ENCODE results near the gene RAP1GAP2.

The RAP1GAP2 gene

GRCh38 chr17:2912754-2913153 is 116.5 kb downstream of the RAP1GAP2 start:
- DNase-seq: no peak

DNA sequence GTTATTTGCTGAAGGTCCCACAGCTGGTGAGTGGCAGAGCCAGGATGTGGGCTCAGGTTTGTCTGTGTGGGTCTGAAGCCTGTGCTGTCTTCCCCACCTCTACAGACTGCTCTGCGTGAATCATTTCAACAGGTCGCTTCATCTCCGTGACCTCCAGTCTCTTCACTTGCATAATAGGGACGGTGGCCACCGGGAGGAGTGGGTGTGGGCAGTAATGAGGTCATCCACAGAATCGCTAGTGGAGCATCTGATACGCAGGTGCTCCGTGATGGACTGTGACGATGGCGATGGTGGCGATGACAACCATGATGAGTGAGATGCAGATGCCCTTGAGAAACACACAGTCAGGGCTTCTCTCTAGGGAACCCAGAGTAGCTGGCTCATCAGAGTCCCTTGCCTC is 120.2 kb downstream of the RAP1GAP2 start:
- DNase-seq: no peak

DNA sequence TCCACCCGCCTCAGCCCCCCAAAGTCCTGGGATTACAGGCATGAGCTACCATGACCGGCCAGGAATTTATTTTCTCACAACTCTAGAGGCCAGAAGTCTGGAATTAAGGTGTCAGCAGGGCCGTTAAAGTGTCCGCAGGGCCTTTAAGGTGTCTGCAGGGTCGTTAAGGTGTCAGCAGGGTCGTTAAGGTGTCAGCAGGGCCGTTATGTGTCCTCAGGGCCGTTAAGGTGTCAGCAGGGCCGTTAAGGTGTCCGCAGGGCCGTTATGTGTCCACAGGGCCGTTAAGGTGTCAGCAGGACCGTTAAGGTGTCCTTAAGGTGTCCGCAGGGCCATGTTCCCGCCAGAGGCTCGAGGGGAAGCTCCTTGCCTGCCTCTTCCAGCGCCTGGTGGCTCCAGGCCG is 125.2 kb downstream of the RAP1GAP2 start:
- DNase-seq: no peak

DNA sequence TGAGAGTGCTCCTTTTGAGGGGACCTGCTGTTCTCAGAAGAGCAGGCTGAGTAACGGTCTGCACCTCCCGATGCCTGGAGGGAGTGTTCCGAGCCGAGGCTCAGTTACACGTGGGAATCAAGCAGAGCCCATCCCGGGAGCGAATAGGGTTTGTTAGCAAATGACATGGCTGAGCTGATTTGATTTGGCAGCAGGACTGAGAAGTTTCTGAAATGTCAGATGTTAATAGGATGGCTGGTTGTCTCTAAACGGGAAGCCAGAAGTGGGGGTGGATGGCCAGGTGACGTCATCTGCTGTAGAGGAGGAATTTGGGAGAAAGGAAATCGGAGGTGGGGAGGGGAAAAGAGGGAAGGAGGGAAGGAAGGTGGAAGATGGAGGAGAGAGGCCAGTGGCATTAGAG is 128.0 kb downstream of the RAP1GAP2 start:
- no peak for DNase-seq

- peak in 1 of 3 donors; percentile 18 for DNase-seq
Observed at GRCh38 chr17:2925011-2925410, 128.8 kb downstream of the RAP1GAP2 start.

DNA sequence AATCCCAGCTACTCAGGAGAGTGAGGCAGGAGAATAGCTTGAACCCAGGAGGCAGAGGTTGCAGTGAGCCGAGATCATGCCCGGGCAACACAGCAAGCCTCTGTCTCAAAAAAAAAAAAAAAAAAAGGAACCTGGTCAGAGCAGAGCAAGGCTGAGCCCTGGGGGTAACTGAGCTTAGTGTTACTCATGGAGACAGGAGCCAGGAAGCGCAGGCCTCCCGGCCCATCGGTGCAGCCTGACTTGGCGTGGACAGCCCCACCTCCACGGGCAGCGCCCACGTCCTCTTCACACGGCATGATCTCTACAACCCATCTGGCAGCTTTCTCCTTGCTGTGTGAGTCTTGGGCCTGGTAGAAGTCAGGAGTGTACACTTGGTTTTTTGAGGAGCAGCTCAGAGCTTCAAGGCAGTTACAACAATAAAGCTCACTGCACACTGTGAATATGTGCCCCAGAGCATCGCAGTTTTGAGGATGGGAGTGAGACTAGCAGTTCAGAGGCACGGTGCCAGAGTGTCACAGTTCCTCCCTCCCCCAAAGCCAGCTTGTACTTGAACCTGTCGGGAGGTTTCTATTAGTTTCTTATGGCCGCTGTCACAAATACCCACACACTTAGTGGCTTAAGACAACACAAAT is 129.9 kb downstream of the RAP1GAP2 start:
- DNase-seq: peak; percentile 54 to 72 (median 61)

GRCh38 chr17:2928294-2928890 is 132.2 kb downstream of the RAP1GAP2 start:
- no peak for DNase-seq

- DNase-seq: peak; percentile 52 to 78 (median 64)
Observed at GRCh38 chr17:2929881-2930533, 133.8 kb downstream of the RAP1GAP2 start.

GRCh38 chr17:2931876-2932275 is 135.6 kb downstream of the RAP1GAP2 start:
- DNase-seq: no peak

DNA sequence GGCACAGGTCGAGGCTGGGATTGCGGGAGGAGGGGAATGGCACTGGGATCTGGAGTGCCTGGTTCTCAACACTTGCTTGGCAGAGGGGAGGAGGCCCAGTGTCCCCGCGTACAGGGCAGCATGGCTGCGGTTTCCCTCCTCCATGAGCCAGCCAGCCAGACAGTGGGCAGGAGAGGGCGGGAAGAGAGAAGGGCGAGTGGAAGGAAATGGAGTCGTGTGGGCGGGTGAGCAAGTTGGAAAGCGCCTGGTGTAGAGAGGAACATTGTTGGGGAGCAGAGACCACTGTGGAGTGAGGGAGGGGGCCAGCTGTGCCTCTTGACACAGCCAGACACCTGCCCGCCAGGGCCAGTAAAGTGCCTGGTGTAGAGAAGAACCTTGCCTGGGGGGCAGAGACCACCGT is 136.7 kb downstream of the RAP1GAP2 start:
- DNase-seq: no peak

GRCh38 chr17:2933606-2934005 is 137.4 kb downstream of the RAP1GAP2 start:
- DNase-seq: no peak

DNA sequence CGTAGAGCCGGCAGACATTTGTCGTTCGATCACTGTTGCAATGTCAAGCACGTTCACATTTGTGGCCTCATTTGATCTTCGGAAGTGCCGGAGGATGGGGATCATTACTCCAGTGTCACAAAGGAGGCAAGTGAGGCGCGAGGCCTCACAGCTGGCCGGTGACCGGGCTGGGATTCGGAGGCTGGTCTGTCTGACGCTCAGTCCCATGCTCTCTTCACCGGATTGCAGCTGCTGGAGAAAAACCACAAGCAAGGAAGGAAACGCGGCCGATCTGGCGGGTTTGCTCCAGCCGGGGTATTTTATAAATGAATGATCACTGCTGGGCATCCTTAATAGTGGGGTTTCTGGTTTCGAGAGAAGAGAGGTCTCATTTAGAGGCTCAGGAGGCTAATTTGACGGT is 139.4 kb downstream of the RAP1GAP2 start:
- peak in 2 of 3 donors; percentile 31 to 35 for DNase-seq

DNA sequence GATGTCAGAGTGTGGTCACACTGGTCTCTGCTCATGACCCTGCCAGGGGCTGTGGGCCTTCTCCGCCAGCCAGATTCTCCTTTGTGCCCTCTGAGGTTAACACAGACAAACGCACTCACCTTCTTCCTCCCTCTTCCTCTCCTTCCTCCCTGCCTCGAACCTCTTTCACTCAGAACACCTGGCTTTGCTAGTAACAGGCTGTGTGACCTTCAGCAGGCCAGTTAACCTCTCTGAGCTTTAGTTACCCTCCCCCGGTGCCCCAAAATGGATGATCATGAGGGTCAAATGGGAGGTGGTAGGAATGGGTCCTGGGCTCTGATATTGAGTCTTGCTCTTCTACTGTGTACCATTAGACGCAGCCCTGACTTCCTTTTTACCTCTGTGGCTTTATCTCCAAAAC is 140.1 kb downstream of the RAP1GAP2 start:
- DNase-seq: no peak

GRCh38 chr17:2936771-2937321 is 140.6 kb downstream of the RAP1GAP2 start:
- no peak for DNase-seq

- no peak for DNase-seq
Observed at GRCh38 chr17:2937331-2938003, 141.2 kb downstream of the RAP1GAP2 start.

DNA sequence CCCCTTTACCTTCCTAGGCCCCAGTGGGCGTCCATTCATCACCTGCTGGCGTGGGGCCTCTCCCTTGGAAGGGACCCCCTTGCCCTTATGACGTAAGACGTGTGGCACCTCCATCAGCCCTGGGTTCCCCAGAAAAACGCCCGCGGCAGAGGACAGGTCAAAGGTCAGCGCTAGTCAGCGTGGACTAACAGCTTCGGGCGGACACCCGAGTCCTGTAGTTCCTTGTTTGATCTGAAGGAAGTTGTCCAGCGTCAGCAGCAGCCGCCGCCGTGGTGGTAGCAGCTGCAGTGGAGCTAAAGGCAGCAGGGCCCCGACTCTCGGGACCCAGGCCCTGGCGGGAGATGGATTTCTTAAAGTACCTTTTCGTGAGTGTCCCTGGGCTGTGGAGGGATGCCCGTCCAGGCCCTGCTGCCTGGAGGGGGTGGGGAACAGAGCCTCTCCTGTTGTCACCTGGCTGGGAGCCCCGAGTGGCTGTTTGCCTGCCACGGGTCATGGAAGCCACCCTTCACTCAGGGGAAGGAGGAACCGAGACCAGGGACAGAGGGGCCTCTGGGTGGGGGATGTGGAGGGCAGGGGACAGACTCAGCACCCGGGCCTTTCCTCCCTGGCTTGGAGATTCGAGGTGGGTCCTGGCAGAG is 143.6 kb downstream of the RAP1GAP2 start:
- peak in 2 of 3 donors; percentile 44 to 52 for DNase-seq

- DNase-seq: no peak
Observed at GRCh38 chr17:2940352-2940751, 144.1 kb downstream of the RAP1GAP2 start.

- no peak for DNase-seq
Observed at GRCh38 chr17:2943981-2944380, 147.7 kb downstream of the RAP1GAP2 start.

- no peak for DNase-seq
Observed at GRCh38 chr17:2945299-2945698, 149.1 kb downstream of the RAP1GAP2 start.

DNA sequence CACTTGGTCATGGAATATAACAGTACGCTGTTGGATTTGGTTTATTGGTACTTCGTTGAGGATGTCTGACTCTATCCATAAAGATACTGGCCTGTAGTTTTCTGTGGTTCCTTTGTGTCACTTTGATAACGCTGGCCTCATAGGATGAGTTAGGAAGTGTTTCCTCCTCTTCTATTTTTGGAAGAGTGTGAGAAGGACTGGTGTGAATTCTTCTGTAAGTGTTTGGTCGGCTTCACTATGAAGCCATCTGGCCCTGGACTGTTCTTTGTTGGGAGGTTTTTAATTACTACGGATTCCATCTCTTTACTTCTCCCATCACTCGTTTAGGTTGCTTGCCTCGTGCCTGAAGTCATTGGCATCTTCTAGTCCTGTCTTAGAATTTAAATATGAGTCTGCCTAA is 149.9 kb downstream of the RAP1GAP2 start:
- no peak for DNase-seq

GRCh38 chr17:2947588-2947950 is 151.3 kb downstream of the RAP1GAP2 start:
- no peak for DNase-seq

DNA sequence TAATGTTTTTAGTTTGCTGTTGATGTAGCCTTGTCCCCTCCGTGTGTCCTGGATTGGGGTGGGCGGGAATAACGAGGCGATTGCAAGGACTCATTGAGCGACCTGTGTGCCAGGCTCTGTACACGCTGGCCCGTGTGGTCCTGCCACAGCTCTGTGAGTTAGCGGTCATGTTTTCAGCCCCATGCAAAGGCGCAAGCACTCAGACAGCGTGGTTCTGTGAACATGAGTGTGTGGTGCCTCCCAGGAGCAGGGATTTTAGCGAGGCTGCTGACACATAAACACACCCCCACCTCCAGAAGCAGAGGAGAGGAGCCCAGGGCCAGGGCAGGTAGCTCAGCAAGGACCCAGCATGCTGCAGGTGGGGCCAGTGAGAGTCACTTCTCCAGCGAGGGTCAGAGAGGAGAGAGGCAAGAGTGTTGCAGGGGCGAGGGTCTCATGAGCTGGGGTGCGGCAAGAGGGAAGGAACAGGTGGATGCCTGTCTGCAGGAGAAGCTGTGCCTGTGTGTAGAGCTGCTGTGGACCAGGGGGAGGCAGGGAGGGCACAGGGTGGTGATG is 151.8 kb downstream of the RAP1GAP2 start:
- DNase-seq: no peak
